ENCODE data around the gene FBXL17.

Gene FBXL17

DNA sequence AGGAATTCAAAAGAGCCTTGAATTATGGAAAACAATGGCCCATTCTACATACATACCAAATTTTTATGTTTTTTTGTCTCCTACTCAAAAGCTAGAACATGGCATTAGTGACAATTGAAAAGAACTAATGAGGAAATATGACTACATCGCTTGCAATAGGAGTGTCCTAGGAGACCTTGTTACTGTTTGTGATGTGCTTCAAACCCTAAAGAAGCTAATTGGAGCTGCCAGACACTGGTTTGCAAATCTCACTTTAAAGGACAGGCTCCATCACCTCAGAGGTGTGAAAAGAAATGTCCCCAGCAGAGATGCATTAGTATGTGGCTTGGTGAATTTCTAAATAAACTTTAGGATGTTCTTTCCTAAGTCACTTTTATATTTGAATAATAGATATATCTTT, 356.9 kb downstream of the FBXL17 start:
- in situ Hi-C loops (cut with HindIII; ENCODE audit: low sequenced_read_pairs) = no loop called here

DNA sequence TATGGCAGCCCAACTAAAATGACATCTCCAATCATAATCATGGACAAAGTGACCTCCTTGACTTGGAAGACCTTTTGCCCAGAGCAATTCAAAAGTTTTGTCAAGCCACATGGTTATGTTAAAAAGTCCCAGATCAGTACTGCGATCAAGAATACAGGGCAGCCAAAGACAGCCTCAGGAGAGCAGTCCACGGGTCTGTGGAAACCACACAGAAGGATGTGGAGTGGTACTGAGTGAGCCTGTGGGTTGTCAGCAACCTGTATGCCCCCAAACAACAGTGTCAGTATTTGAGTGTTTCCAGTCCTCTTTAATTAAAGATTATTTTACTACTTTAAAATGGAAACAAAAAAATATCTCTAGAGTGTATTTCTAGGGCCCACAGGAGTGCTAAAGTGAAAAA, 365.8 kb downstream of the FBXL17 start:
- in situ Hi-C loops (cut with HindIII; ENCODE audit: low sequenced_read_pairs) = no loop called here

- in situ Hi-C loops (cut with HindIII; ENCODE audit: low sequenced_read_pairs) = no loop called here
Measured at GRCh38 chr5:108006791-108007190, 375.1 kb downstream of the FBXL17 start.

DNA sequence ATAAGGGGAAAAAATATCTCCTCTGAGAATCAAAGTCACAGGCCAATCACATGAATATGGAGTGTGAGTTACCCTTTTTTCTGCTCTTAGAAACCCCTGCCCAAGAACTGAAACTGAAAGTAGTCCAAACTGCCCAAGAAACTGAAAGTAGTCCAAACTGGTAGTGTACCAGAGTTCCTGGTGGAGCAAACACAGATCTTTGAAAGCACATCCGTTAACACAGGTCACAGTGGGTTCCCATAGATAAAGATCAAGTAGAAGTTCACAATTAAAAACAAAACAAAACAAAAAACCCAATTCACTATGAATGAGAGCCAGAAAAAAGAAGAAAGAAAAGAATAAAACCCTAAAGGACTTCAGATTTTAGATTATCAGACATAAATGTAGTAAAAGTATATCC, 378.7 kb downstream of the FBXL17 start:
- in situ Hi-C loops (cut with HindIII; ENCODE audit: low sequenced_read_pairs) = no loop called here

DNA sequence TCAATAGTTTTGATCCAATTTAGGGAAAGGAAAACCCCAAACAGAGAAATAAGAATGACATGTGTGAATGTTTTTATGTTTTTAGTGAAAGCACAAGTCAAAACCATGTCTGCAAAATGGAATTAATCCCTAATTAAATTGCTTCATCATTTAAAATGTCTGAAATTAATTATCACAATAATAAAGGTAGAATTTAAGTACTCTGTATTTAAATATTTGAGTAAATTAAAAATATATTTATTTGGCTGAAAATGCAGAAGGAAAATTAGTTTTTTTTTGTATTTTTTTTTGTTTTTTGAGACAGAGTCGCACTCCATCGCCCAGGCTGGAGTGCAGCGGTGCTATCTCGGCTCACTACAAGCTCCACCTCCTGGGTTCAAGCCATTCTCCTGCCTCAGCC, 380.7 kb downstream of the FBXL17 start:
- in situ Hi-C loops (cut with HindIII; ENCODE audit: low sequenced_read_pairs) = no loop called here

GRCh38 chr5:107997338-107997980, 384.4 kb downstream of the FBXL17 start:
- in situ Hi-C loops (cut with HindIII; ENCODE audit: low sequenced_read_pairs) = no loop called here

- in situ Hi-C loops (cut with HindIII; ENCODE audit: low sequenced_read_pairs) = no loop called here
Measured at GRCh38 chr5:107993341-107993740, 388.6 kb downstream of the FBXL17 start.

DNA sequence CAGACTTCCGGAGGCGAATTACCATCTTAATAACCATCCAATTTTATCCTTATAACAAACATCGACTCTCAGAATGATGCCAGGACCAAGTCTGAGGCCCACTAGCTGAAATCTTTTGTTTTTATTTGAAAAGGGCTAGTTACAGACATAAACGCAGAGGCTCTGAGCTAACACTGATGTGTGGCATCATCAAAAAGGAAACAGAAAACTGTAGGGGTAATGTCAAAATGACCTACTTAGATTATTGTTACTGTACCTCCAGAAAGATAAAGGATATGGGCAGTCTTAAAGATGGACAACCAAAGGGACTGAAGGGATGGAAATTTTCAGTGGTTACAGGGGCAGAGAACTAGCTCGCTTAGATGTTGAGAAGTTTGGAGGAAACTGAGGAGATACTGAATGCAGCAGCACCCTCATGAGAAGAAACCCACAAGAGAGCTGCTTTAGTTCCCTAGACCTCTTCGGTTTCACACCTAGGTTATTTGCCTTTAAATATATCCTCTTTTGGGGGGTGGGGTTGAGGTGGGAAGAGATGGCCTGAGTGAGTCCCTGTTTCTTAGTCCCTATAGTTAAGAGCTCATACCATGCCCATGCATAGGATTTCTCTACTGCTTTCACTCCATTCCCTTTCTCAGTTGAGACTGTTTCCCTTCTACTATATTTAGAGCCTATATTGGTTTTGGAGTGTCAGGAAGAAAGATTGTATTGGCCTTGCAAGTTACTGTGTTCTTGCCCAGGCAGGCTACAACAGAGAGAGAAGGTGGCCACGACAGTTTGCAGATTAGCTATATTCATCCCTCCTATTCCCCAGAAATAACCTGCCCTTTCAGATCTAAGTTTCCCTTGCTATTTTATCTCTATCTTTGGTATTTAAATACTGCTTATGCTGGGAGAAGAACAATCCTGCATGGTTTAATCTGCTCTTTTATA, 390.8 kb downstream of the FBXL17 start:
- in situ Hi-C loops (cut with HindIII; ENCODE audit: low sequenced_read_pairs) = no loop called here

DNA sequence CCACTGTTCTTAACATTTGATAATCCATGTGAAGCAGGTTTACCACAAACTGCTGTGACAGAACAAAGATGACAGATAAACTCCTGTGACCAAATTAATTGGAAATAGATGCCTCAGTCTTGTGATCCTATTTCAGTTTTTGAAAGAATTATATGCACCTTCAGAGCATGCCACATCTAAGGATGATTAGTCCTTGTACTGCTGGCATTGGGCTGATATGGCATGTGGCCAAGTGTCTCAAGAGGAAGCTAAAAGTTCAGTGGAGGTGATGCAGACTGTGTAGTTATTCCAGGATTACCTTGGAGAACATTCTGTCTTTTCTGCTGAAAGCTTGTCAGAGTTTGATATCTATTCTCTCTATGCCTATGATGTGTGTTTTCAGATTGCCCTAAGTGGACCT, 396.8 kb downstream of the FBXL17 start:
- in situ Hi-C loops (cut with HindIII; ENCODE audit: low sequenced_read_pairs) = no loop called here

- in situ Hi-C loops (cut with HindIII; ENCODE audit: low sequenced_read_pairs) = no loop called here
Measured at GRCh38 chr5:107982703-107983425, 399.0 kb downstream of the FBXL17 start.

DNA sequence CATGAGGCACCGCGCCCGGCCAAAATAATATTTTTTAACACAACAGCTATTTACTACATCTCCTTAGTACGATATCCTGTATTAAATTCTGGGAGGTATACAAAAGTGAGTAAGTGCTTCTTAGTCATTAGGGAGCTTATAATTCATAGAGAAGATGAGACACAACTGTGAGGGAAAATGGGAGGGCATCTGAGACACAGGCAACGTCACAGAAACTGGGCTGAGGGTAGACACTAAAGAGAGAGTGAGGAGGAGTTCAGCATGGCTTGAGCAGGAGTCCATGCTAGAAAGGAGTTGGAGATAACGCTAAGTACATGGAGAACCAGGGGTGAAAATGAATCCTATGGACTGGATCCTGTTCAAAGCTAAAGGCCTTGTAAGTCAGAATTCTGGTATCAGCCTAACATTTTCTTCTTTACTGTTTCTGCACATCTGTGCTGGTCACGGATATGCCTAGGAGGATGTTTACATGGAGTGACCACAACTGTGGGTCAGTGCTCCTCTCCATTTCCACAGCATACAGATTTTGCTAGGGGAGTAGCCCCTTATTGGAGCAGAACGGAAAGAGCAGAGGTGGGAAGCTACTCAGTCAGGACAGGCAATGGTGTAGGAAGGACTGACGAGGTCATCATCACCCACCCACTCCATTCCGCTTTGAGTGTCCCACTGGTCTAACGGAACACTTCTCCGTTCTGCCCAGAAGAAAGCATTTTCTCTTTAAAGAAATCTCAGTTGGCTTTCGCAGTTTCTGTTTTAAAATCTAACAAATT, 400.8 kb downstream of the FBXL17 start:
- in situ Hi-C loops (cut with HindIII; ENCODE audit: low sequenced_read_pairs) = no loop called here

DNA sequence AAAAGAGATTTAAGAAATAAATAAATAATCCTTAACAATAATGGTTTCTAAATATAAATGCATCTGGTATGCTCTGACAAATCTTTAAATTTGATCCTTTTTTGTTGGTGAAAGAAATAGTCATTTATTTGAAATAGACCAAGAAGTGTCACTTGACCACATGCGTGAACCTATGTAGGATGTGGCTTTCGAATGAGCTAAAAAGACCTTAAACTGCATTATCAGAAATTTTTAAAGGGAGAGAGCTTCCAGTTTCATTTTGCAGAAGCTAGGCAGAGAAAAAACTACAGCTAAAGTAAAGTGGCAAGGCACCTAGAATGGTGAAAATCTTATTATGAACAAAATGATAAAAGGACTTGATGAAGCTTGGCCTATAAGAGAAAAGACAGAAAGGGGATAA, 402.0 kb downstream of the FBXL17 start:
- in situ Hi-C loops (cut with HindIII; ENCODE audit: low sequenced_read_pairs) = no loop called here

DNA sequence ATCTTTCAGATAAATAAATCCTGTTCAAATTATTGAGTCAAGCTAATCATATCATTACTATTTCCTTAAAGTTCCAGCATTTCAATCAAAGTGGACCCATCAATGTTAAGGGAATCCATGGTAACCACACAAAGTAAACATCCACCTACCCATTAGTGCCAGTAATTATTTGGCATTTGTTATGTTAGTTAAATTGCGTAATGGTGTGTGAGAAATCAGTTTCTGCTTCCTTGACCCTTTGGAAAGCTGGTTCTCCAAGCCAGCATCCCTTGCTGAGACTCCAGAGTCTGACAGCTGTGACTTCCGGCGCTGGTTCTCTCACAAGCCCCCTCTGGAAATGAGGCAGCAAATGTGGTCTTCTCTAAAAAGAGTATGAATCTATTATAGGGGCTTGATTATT, 402.6 kb downstream of the FBXL17 start:
- in situ Hi-C loops (cut with HindIII; ENCODE audit: low sequenced_read_pairs) = no loop called here

DNA sequence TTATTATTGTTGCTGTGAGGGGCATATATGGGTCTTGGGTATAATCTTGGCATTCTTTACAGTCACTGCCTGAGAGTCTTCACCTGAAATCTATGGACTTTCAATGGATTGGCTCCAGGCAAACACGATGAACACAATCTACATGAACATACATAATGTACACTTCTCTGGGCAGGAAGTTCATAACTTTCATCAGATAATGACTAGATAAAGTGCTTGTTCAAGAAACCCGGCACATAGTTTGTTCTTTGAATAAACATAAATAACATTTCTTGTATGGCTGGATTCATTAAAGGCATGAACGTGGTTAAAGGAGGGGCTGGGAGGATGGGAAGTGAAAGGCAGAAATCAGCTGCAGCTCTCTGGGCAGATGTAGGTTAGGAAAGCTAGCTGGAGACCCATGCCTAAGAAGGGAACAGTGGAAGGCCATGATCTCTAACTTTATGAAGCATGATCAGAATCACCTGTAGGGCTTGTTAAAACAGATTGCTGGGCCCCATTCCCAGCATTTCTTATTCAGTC, 404.3 kb downstream of the FBXL17 start:
- in situ Hi-C loops (cut with HindIII; ENCODE audit: low sequenced_read_pairs) = no loop called here

- in situ Hi-C loops (cut with HindIII; ENCODE audit: low sequenced_read_pairs) = no loop called here
Measured at GRCh38 chr5:107975568-107975967, 406.3 kb downstream of the FBXL17 start.

DNA sequence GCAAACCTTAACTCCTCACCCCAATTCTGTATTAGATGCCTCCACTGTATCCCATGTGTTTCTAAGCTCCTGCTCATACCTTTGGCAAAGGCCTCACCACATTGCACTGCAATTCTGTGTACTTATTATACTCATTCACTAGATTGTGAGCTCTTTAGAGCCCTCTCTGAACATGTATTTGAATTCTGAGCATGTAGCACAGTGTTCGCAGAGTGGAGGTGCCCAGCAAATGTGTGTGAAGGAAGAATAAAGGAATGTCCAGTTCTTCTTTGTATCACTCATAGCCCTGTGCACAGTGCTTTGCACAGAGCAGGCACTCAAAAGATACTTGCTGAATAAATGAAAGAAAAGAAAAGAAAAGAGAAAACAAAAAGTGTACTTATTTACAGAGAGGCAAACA, 410.1 kb downstream of the FBXL17 start:
- in situ Hi-C loops (cut with HindIII; ENCODE audit: low sequenced_read_pairs) = no loop called here

GRCh38 chr5:107969847-107970246, 412.1 kb downstream of the FBXL17 start:
- in situ Hi-C loops (cut with HindIII; ENCODE audit: low sequenced_read_pairs) = no loop called here

DNA sequence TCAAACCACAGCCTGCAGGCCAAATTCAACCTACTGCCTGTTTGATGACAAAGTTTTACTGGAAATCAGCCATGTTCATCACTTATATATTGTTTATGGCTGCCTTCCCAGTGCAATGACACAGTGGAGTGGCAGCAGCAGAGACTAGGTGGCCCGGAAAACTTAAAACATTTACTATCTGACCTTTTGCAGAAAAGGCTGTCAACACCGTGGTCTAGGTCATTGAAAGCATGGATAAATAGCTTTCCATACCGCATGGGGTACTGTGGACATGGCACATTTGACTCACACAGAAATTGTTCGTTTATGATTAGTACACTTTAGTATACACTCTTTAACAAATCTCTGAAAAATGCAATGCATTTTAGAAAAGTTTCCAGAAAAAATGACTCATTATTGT, 412.9 kb downstream of the FBXL17 start:
- in situ Hi-C loops (cut with HindIII; ENCODE audit: low sequenced_read_pairs) = no loop called here

- in situ Hi-C loops (cut with HindIII; ENCODE audit: low sequenced_read_pairs) = no loop called here
Measured at GRCh38 chr5:107968406-107968843, 413.5 kb downstream of the FBXL17 start.

GRCh38 chr5:107966201-107966600, 415.7 kb downstream of the FBXL17 start:
- in situ Hi-C loops (cut with HindIII; ENCODE audit: low sequenced_read_pairs) = no loop called here

GRCh38 chr5:107964722-107965121, 417.2 kb downstream of the FBXL17 start:
- in situ Hi-C loops (cut with HindIII; ENCODE audit: low sequenced_read_pairs) = no loop called here

Measured in endothelial cell of hepatic sinusoid (primary cell).